ENCODE data around the gene CEP112.

The CEP112 gene

DNA sequence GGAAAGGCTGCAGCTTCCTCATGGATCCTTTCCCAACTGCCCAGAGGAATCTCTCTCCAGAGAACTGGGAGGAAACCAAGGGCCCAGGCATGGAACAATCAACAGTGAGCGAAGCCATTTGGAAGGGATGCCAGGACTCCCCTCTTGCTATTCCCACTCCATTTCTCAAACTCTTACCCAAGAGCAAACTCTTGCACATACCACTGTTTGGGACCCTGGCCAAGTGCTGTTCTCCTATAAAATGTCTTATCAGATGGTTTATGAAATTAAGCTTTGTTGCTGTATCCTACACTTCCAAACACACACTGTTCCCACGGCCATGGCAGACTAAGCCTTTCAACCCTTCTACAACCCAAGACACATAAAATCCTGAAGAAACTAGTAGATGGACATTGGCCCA lies 582.2 kb downstream of the CEP112 start:
- in situ Hi-C loops (cut with MboI; ENCODE audit: low pct_unique_long_range_greater_than_20kb, low sequenced_read_pairs, unreplicated experiment) = no loop called here
- TF ChIP-seq, protein P1, sequence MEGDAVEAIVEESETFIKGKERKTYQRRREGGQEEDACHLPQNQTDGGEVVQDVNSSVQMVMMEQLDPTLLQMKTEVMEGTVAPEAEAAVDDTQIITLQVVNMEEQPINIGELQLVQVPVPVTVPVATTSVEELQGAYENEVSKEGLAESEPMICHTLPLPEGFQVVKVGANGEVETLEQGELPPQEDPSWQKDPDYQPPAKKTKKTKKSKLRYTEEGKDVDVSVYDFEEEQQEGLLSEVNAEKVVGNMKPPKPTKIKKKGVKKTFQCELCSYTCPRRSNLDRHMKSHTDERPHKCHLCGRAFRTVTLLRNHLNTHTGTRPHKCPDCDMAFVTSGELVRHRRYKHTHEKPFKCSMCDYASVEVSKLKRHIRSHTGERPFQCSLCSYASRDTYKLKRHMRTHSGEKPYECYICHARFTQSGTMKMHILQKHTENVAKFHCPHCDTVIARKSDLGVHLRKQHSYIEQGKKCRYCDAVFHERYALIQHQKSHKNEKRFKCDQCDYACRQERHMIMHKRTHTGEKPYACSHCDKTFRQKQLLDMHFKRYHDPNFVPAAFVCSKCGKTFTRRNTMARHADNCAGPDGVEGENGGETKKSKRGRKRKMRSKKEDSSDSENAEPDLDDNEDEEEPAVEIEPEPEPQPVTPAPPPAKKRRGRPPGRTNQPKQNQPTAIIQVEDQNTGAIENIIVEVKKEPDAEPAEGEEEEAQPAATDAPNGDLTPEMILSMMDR (IDR thresholded peaks at IDR 0.05; ENCODE audit: extremely low read depth, insufficient read depth, missing control alignments) = no peak
- no peak for DNase-seq (ENCODE audit: low spot score)

DNA sequence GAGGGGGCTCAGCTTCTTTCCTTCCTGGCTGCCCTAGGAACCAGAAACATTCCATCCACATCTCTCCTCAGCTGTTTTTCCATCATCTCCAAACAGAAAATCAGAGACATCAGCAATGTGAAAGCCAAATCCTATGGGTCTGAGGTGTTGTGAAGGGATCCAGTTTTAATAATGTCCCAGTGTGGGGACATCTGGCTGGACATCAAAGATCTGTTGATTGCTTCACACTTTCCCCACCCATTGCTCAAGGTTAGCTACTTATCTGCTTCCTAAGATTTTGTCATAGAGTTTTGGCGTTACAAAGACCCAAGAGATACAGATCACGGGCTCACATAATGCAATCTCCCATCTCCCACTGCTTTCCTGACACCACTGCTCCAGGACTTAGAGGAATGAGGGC lies 582.6 kb downstream of the CEP112 start:
- TF ChIP-seq, protein P1 (IDR thresholded peaks at IDR 0.05; ENCODE audit: extremely low read depth, insufficient read depth, missing control alignments) = no peak
- DNase-seq (ENCODE audit: low spot score) = no peak
- in situ Hi-C loops (cut with MboI; ENCODE audit: low pct_unique_long_range_greater_than_20kb, low sequenced_read_pairs, unreplicated experiment) = no loop called here

DNA sequence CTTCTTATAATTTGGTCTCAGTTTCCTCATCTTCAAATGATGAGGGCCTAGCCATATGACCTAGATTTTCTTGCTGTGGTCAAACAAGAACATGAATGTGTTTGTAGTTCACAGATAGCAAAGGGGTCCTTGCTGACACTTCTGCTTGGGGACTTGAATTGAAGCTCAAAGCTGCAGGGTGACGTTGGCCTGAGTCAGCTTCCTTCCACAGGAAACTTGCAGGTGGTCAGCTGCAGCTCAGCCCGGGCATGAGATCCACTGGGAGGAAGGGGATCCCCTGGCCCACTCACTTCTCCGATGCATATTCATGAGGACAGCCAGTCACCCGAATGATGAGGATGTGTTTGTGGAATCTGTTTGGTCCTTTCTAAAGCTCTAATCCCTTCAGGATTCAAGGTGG lies 587.9 kb downstream of the CEP112 start:
- no peak for DNase-seq (ENCODE audit: low spot score)
- TF ChIP-seq, protein P1 (IDR thresholded peaks at IDR 0.05; ENCODE audit: extremely low read depth, insufficient read depth, missing control alignments) = no peak
- in situ Hi-C loops (cut with MboI; ENCODE audit: low pct_unique_long_range_greater_than_20kb, low sequenced_read_pairs, unreplicated experiment) = no loop called here

DNA sequence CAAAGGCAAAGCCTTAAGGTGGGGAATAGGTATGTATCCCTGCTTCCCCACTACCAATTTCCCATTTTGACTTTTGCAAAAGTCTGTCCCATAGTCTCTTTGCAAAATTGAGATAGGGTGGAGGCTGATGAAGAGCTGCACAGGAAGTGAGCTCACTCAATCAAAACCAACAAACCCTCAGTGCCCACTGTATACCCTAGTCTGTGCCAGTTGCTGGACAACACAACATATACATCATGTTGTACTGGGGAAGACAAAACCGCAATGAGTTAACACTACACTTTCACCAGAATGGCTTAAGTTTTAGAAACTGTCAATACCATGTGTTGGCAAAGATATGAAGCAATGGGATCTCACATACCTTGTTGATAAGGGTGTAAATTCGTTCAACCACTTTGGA lies 590.1 kb downstream of the CEP112 start:
- in situ Hi-C loops (cut with MboI; ENCODE audit: low pct_unique_long_range_greater_than_20kb, low sequenced_read_pairs, unreplicated experiment) = no loop called here
- TF ChIP-seq, protein P1 (IDR thresholded peaks at IDR 0.05; ENCODE audit: extremely low read depth, insufficient read depth, missing control alignments) = no peak
- DNase-seq (ENCODE audit: low spot score) = no peak

DNA sequence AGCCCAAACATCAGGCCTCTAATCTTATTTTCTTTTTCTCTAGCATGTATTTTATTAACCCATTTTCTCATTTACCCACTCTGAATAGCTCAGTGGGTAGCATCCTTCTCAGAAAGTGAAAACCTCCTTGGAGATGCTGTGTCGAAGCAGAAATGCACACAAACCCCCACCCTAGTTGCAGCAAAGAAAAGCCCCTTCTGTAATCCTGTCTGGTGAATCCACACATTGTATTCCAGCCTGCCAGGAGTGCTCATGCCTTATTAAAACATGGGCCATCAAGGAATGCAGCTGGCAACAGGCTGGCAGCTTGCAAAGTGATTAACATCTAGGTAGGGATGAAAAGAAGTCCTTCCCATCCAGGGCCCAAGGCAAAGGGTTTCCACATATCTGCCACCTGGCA lies 590.8 kb downstream of the CEP112 start:
- DNase-seq (ENCODE audit: low spot score) = no peak
- in situ Hi-C loops (cut with MboI; ENCODE audit: low pct_unique_long_range_greater_than_20kb, low sequenced_read_pairs, unreplicated experiment) = no loop called here
- TF ChIP-seq, protein P1 (IDR thresholded peaks at IDR 0.05; ENCODE audit: extremely low read depth, insufficient read depth, missing control alignments) = no peak

DNA sequence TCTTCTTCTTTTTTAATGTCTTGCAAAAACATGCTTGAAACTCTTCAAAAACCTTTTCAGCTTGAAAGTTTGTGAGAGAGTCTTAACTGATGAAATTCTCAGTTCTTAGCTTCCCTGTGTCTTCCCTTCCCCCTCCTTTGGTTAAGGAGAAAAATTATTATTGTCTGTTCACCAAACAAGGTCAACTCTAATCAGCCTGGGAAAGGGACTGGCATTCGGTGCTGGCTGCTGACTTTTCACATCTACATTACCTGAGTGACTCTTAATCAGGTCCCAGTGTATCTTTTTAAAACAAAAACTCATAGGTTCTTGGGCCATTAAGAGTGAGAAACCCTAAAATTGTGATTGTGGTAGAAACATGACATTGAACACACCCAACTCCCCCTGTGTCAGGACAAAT lies 591.4 kb downstream of the CEP112 start:
- in situ Hi-C loops (cut with MboI; ENCODE audit: low pct_unique_long_range_greater_than_20kb, low sequenced_read_pairs, unreplicated experiment) = no loop called here
- DNase-seq (ENCODE audit: low spot score) = no peak
- TF ChIP-seq, protein P1 (IDR thresholded peaks at IDR 0.05; ENCODE audit: extremely low read depth, insufficient read depth, missing control alignments) = no peak

DNA sequence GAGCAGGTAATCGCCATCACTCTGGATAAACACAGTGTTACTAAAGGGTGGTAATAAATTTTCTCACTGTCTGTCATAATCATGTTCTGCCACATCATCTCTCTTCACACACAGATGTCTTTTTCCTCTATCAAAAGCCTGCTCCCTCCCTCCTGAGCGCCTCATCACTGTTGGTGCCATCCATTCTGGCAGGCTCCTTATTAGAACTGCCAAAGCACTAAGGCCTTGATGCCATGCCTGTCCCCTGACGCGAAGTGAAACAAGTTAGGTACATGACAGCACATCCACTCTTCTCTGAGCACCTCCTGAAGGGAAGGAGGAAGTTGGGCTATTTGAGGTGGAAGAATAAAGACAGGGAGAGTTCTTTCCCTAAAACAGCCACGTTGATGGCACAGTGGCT lies 592.3 kb downstream of the CEP112 start:
- TF ChIP-seq, protein P1 (IDR thresholded peaks at IDR 0.05; ENCODE audit: extremely low read depth, insufficient read depth, missing control alignments) = no peak
- in situ Hi-C loops (cut with MboI; ENCODE audit: low pct_unique_long_range_greater_than_20kb, low sequenced_read_pairs, unreplicated experiment) = no loop called here
- DNase-seq (ENCODE audit: low spot score) = no peak

Measured in GM13977 (cell line).